GM23248 (cell line): Measurements from ENCODE around the gene GRK3. TPM values are rescaled to one million over a fixed set of nuclear protein-coding genes. Genes with fewer than 3 reads are reported as not detected.

Experiments used
- DNase-seq: peaks from one replicate; pipeline ENCODE4 v3.0.0-alpha.2; 2015
- H2AFZ ChIP-seq: fragments of 200-600 bp; sonication (generic); 2 replicates; pipeline ENCODE4 v1.6.1; 2016; ENCODE audit warnings: antibody characterized with exemption
- H3F3A ChIP-seq: fragments of 200-600 bp; sonication (generic); 2 replicates; pipeline ENCODE4 v1.6.1; 2016; ENCODE audit warnings: mild to moderate bottlenecking, antibody characterized with exemption, mixed run types; ENCODE audit not compliant: insufficient read depth
- H3K27ac ChIP-seq: fragments of 200-600 bp; sonication (generic); 2 replicates; pipeline ENCODE4 v1.5.1; 2016; ENCODE audit warnings: mild to moderate bottlenecking
- H3K27me3 ChIP-seq: fragments of 200-600 bp; sonication (generic); replicated peaks from 2 replicates; pipeline ENCODE4 v1.6.1; 2016; ENCODE audit warnings: mild to moderate bottlenecking; ENCODE audit not compliant: insufficient read depth
- H3K36me3 ChIP-seq: fragments of 200-600 bp; sonication (generic); 2 replicates; pipeline ENCODE4 v1.6.1; 2016; ENCODE audit warnings: low read depth, mild to moderate bottlenecking
- H3K4me1 ChIP-seq: fragments of 200-600 bp; sonication (generic); 2 replicates; pipeline ENCODE4 v1.6.1; 2016; ENCODE audit warnings: mild to moderate bottlenecking; ENCODE audit not compliant: insufficient read depth
- H3K4me2 ChIP-seq: fragments of 200-600 bp; sonication (generic); one replicate; pipeline ENCODE4 v1.6.1; 2016; ENCODE audit warnings: mild to moderate bottlenecking; ENCODE audit not compliant: unreplicated experiment
- H3K4me3 ChIP-seq: fragments of 200-600 bp; sonication (generic); 2 replicates; pipeline ENCODE4 v1.5.1; 2016; ENCODE audit warnings: mild to moderate bottlenecking
- H3K79me2 ChIP-seq: fragments of 200-600 bp; sonication (generic); 2 replicates; pipeline ENCODE4 v1.6.1; 2016; ENCODE audit warnings: mild to moderate bottlenecking; ENCODE audit not compliant: insufficient read depth
- H3K9ac ChIP-seq: fragments of 200-600 bp; sonication (generic); 2 replicates; pipeline ENCODE4 v1.6.1; 2016; ENCODE audit warnings: mild to moderate bottlenecking
- H3K9me2 ChIP-seq: fragments of 200-600 bp; sonication (generic); 2 replicates; pipeline ENCODE4 v1.6.1; 2016; ENCODE audit warnings: mixed run types, mild to moderate bottlenecking, moderate library complexity; ENCODE audit not compliant: insufficient read depth
- H3K9me3 ChIP-seq: fragments of 200-600 bp; sonication (generic); one replicate; pipeline ENCODE4 v1.6.1; 2017; ENCODE audit warnings: low read depth
- H4K20me1 ChIP-seq: fragments of 200-600 bp; sonication (generic); 2 replicates; pipeline ENCODE4 v1.6.0; 2016; ENCODE audit not compliant: insufficient read depth
- EZH2 ChIP-seq: fragments of 200-600 bp; sonication (generic); IDR thresholded peaks from 2 replicates; pipeline ENCODE4 v1.6.1; 2018; ENCODE audit warnings: antibody characterized with exemption, mild to moderate bottlenecking; ENCODE audit not compliant: insufficient read depth, poor library complexity, severe bottlenecking
- EZH2phosphoT487 ChIP-seq: fragments of 200-600 bp; sonication (generic); IDR thresholded peaks from 2 replicates; pipeline ENCODE4 v1.6.1; 2018; ENCODE audit warnings: antibody characterized with exemption, moderate library complexity, mild to moderate bottlenecking, low read depth; ENCODE audit not compliant: insufficient read depth
- WGBS, 2 experiments: methylation state at CpG; one replicate each; pipeline ENCODE4 v1.1.6; 2015 to 2017; ENCODE audit warnings: low lambda C conversion rate in 2 of 2, low coverage in 1 of 2; ENCODE audit errors: missing lambda C conversion rate in 2 of 2; 5-methylcytosine and 5-hydroxymethylcytosine counted together
- in situ Hi-C: fragments of 300-500 bp; cut with MboI; formaldehyde crosslinking; loops from 2 replicates; pipeline ENCODE4 v1.15.0; 2020
- polyA plus RNA-seq: library from polyadenylated mRNA; unstranded; fragments of >200 nt; fragmentation: Nextera tagmentation; extraction: Ambion mirVana; gene quantifications from 2 replicates; pipeline ENCODE4 v1.2.1, GENCODE V29; 2016
- total RNA-seq: library from RNA; depleted of rRNA; stranded (reverse); fragments of >200 nt; shearing (Covaris generic); gene quantifications from 2 replicates; pipeline ENCODE4 v1.2.3, GENCODE V29; 2014

The GRK3 gene
- total and polyA plus RNA-seq, 2 experiments from 2014 or later = 0.08 to 0.11 TPM

GRCh38 chr22:25747245-25747944 lies 182.9 kb downstream of the GRK3 start:
- no peaks in the 10 kb centered on the region for H3K79me2 ChIP-seq
- 17% methylated on average over 8 of the region's 8 CpGs for WGBS, 2 experiments

GRCh38 chr22:25748140-25748539 lies 183.7 kb downstream of the GRK3 start:
- Histone ChIP-seq H3F3A (peaks cover 14% of the 10 kb centered on the region), H4K20me1 (no peaks in the 10 kb centered on the region), H3K27me3 (no peaks in the 10 kb centered on the region), H3K9me3 (no peaks in the 10 kb centered on the region), H3K36me3 (no peaks in the 10 kb centered on the region), H3K27ac (peak overlapping the region; percentile 85), H3K4me1 (peaks cover 24% of the 10 kb centered on the region), H3K9ac (peak overlapping the region; percentile 52), H3K4me3 (no peak overlapping the region), H3K79me2 (no peaks in the 10 kb centered on the region), H3K9me2 (no peaks in the 10 kb centered on the region), H2AFZ (peak overlapping the region; percentile 50; the same call in 1 of the 2 replicates), H3K4me2 (peak overlapping the region; percentile 7)
- WGBS, 2 experiments = 64 to 66% methylated on average over 5 of the region's 5 CpGs
- in situ Hi-C loops = no loop called here
- no peak for DNase-seq
- TF ChIP-seq EZH2 (no peak), EZH2phosphoT487 (no peak)

More at GRCh38 chr22:25747245-25747944, 182.9 kb downstream of the GRK3 start:
- TF ChIP-seq EZH2phosphoT487 (no peak), EZH2 (no peak)
- H3K4me1 ChIP-seq = peaks cover 24% of the 10 kb centered on the region
- no peaks in the 10 kb centered on the region for H3K9me3 ChIP-seq
- no peaks in the 10 kb centered on the region for H3K36me3 ChIP-seq
- peak overlapping the region; percentile 85 for H3K27ac ChIP-seq
- in situ Hi-C loops = no loop called here
- no peaks in the 10 kb centered on the region for H3K27me3 ChIP-seq
- peak overlapping the region; percentile 27 for H3K4me2 ChIP-seq
- DNase-seq = peak; percentile 97
- peak overlapping the region; percentile 17; the same call in 1 of the 2 replicates for H3K4me3 ChIP-seq
- H3K9me2 ChIP-seq = no peaks in the 10 kb centered on the region
- peak overlapping the region; percentile 50 for H2AFZ ChIP-seq
- no peaks in the 10 kb centered on the region for H4K20me1 ChIP-seq
- peak overlapping the region; percentile 52 for H3K9ac ChIP-seq
- H3F3A ChIP-seq = peaks cover 14% of the 10 kb centered on the region

GRCh38 chr22:25748704-25749103 lies 184.2 kb downstream of the GRK3 start:
- 47 to 56% methylated on average over 2 of the region's 2 CpGs for WGBS, 2 experiments
- Histone ChIP-seq H3F3A (peaks cover 14% of the 10 kb centered on the region), H3K4me3 (no peak overlapping the region), H3K9me3 (no peaks in the 10 kb centered on the region), H3K4me1 (peaks cover 24% of the 10 kb centered on the region), H3K9ac (no peak overlapping the region), H4K20me1 (no peaks in the 10 kb centered on the region), H2AFZ (no peak overlapping the region), H3K9me2 (no peaks in the 10 kb centered on the region), H3K79me2 (no peaks in the 10 kb centered on the region), H3K4me2 (no peak overlapping the region), H3K27me3 (no peaks in the 10 kb centered on the region), H3K27ac (no peak overlapping the region), H3K36me3 (no peaks in the 10 kb centered on the region)
- in situ Hi-C loops = no loop called here
- no peak for TF ChIP-seq EZH2phosphoT487
- no peak for TF ChIP-seq EZH2
- no peak for DNase-seq

GRCh38 chr22:25749420-25750169 lies 185.1 kb downstream of the GRK3 start:
- Histone ChIP-seq H3K79me2 (no peaks in the 10 kb centered on the region), H3K27me3 (no peaks in the 10 kb centered on the region), H3K9me3 (no peaks in the 10 kb centered on the region), H3K36me3 (no peaks in the 10 kb centered on the region), H3K4me3 (no peak overlapping the region), H3K27ac (no peak overlapping the region), H3K9me2 (no peaks in the 10 kb centered on the region), H2AFZ (no peak overlapping the region), H3K4me1 (peaks cover 24% of the 10 kb centered on the region), H3K9ac (no peak overlapping the region), H3K4me2 (no peak overlapping the region), H4K20me1 (no peaks in the 10 kb centered on the region), H3F3A (peaks cover 14% of the 10 kb centered on the region)
- in situ Hi-C loops = no loop called here
- WGBS, 2 experiments = 67 to 70% methylated on average over 10 of the region's 10 CpGs
- TF ChIP-seq EZH2phosphoT487 (no peak), EZH2 (no peak)
- no peak for DNase-seq
